Endometrium (tissue), 2 donors: ENCODE results near the gene IDH3G.

Source experiments
- FAIRE-seq: peaks from 2 replicates; lab custom pipeline; 2012; peaks lifted over from hg19 to GRCh38; lab: Jason Lieb, UNC
- donor health status: control.
- donor health status: control.

Gene IDH3G

DNA sequence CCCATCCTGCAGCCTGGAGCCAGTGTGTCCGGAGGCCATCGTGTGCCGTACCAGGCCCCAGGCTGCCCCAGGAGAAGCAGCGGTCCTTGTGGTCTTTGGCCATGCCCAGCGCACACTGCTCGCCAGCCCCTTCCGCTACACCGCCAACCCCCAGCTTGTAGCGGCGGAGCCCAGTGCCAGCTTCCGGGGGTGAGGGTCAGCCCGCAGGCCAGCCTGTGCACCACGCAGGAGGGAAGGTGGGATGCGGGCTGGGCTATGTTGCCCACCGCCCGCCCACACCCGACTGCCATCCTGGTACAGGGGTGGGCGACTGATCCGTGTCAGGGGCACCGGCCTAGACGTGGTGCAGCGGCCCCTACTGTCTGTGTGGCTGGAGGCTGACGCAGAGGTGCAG is 21.0 kb downstream of the IDH3G start:
- FAIRE-seq = no peak

DNA sequence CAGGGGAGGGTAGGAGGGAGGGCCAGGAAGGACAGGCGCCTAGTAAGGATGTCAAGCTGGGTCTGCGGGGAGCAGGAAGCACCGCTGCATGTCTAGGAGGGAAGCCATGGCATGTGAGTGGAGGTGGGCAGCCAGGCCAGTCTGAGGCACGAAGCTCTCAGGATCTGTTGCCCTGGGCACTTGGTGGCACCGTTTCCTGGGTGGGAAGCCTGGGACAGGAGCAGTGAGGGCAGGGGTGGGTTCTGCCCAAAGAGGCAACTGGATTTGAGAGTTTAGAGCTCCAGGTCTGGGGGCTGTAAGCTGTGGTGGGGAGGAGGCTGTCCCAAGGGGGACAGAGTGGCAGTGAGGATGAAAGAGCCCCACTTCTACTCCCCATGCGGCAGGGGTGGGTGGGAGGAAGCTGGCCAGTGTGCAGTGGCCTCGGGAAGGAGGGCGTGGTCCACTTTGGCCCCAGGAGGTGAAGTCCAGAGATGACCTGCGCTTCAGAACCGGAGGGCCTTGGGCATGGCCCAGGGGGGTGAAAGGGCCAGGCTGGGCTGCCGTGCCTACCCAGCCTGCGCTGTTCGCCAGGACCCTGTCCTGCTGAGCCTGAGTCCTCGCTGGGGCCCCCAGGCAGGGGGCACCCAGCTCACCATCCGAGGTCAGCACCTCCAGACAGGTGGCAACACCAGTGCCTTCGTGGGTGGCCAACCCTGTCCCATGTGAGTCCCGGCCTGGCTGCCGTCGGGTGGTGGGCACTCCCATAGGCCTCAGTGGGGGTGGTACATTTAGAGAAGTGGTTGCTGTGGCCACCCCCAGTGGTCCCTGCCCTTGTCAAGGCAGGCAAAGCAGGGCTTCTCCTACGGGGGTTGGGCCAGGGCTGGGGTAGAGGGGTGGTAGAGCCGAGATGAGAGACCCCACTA is 21.6 kb downstream of the IDH3G start:
- FAIRE-seq = no peak

DNA sequence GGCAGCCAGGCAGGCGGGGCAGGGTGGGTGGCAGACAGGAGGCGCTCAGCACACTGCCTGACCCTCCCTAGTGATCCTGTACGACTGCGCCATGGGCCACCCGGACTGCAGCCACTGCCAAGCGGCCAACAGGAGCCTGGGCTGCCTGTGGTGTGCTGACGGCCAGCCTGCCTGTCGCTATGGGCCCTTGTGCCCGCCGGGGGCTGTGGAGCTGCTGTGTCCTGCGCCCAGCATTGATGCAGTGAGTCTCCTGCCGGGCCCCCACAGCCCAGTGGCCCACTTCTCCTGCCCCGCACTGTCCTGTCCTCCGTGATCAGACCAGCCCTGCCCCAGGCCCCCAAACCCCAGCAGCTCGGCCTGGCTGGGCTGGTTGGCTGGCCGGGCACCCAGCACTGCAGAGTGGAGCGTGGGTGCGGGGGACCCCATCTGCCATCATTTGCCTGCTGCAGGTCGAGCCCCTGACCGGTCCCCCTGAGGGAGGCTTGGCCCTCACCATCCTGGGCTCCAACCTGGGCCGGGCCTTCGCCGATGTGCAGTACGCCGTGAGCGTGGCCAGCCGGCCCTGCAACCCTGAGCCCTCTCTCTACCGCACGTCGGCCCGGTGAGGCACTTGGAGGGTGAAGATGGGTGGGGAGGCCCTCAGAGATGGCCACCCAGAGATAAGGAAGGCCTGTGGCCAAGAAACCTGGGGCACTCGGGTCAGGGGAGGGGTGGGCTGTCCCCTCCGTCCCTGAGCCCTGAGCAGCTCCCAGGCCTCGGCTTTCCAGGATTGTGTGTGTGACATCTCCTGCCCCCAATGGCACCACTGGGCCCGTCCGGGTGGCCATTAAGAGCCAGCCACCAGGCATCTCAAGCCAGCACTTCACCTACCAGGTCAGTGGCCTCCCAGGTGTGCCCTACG is 22.5 kb downstream of the IDH3G start:
- no peak for FAIRE-seq

DNA sequence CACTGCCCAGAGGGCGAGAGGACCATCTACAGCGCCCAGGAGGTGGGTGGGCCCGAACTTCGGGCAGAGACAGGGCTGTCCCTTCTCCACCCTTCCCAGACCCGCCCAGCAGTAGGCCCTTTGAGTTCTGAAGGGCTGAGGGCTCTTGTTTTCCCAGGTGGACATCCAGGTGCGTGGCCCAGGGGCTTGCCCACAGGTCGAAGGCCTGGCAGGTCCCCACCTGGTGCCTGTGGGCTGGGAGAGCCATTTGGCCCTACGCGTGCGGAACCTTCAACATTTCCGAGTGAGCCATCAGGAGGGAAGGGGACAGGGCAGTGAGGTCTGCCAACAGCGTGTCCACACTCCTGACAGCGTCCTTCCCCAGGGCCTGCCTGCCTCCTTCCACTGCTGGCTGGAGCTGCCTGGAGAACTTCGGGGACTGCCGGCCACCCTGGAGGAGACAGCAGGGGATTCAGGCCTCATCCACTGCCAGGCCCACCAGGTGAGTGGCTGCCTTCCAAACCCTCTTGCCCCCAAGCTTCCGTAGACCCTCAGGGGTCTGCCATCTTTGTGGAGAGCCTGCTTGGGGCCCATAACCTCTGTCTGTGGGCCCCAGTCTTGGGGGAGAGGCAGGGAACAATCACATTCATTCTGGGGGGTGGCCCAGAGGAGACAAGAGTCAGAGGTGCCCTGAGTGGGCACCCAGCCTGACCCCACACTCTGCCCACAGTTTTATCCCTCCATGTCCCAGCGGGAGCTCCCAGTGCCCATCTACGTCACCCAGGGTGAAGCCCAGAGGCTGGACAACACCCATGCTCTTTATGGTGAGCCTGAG is 23.4 kb downstream of the IDH3G start:
- no peak for FAIRE-seq

DNA sequence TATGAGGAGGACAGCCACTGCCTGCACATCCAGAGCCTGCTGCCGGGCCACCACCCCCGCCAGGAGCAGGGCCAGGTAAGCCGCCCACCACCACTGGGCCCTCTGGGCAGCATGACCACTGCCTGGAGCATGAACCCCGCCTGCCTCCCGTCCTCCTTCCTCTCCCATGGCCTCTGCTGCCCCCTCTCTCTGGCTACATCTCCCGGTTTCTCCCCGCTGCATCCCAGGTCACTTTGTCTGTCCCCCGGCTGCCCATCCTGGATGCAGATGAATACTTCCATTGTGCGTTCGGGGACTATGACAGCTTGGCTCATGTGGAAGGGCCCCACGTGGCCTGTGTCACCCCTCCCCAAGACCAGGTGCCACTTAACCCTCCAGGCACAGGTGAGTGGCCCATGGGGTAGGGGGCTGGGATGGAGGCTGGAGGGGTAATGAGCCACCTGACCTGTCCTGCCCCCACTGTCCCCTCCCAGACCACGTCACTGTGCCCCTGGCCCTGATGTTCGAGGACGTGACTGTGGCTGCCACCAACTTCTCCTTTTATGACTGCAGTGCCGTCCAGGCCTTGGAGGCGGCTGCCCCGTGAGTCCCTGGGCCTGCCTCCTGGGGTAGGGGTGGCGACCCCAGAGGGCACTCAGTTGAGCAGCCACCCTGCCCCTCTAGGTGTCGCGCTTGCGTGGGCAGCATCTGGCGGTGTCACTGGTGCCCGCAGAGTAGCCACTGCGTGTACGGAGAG is 24.1 kb downstream of the IDH3G start:
- FAIRE-seq = no peak

DNA sequence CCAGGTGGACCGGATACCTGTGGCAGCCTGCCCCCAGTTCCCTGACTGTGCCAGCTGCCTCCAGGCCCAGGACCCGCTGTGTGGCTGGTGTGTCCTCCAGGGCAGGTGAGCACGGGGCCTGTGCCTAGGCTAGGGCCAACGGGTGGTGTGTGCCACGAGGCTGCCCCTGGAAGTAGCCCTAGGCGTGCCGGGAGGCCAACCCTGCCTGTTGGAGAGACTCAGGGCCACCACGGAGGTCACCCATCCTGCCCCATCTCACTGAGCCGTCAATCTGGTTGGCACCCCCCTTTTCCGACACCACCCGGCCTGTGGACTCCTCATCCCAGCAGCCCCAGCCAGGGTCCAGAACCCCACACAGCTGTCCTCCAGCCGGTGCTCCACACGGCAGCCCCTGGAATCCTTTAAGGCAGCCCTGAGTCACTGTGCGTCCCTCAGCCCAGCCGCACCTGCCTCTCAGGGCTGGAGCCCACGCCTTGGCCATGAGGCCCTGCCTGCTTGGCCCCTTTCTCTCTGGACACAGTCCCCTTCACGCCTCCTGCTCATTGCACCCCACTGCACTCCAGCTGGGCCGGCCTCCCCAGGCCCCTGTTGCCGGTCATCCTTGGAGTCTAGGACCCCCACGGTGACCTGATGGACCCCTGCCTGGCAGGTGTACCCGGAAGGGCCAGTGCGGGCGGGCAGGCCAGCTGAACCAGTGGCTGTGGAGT is 24.9 kb downstream of the IDH3G start:
- no peak for FAIRE-seq

DNA sequence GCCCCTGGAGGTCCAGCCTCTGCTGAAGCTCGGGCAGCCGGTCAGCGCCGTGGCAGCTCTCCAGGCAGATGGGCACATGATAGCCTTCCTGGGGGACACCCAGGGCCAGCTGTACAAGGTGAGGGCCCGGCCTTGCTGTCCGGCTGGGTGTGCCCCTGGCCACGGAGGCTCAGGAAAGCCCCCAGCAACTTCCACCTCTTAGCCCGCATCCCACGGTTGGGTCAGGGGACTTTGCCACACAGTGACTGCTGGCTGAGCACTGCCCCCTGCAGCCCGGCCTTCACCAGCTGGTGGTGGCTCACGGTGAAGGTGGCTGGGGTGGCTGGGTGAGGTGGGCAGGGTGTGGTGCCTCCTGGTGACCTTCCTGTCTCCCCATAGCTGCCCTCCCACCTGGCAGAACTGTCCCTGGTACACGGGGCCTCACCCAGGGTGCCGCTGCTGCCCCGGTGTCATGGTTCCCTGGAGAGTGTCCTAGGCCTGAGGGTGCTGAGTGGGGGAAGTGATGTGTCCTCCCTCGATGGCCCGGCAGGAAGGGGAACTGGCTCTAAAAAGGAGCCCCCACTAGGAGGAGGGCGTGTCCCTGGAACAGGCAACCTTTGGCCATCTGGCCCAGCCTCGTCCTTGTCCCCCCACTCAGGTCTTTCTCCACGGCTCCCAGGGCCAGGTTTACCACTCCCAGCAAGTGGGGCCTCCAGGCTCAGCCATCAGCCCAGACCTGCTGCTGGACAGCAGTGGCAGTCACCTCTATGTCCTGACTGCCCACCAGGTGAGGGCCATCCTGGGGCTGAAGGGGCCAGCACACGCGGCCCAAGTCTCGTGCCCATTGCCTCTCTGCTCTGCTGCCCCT is 25.6 kb downstream of the IDH3G start:
- FAIRE-seq = no peak

DNA sequence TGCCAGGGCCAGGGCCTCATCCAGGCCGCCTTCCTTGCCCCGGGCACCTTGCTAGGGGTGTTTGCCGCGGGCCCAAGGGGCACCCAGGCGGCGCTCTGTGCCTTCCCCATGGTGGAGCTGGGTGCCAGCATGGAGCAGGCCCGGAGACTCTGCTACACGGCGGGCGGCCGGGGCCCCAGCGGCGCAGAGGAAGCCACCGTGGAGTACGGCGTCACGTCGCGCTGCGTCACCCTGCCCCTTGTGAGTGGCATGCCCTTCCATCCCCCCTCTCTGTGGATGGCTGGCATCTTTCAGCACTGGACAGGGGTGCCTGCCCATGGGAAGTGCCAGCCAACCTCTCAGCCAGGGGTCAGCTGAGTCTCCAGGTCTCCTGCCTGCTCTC is 26.5 kb downstream of the IDH3G start:
- no peak for FAIRE-seq

DNA sequence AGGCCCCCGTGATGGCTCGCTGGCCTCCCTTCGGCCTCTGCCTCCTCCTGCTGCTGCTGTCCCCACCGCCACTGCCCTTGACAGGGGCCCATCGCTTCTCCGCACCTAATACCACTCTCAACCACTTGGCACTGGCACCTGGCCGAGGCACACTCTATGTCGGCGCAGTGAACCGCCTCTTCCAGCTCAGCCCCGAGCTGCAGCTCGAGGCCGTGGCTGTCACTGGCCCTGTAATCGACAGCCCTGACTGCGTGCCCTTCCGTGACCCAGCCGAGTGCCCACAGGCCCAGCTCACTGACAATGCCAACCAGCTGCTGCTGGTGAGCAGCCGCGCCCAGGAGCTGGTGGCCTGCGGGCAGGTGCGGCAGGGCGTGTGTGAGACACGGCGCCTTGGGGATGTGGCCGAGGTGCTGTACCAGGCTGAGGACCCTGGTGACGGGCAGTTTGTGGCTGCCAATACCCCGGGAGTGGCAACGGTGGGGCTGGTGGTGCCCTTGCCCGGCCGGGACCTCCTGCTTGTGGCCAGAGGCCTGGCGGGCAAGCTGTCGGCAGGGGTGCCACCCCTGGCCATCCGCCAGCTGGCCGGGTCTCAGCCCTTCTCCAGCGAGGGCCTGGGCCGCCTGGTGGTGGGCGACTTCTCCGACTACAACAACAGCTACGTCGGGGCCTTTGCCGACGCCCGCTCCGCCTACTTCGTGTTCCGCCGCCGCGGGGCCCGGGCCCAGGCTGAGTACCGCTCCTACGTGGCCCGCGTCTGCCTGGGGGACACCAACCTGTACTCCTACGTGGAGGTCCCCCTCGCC is 27.1 kb downstream of the IDH3G start:
- no peak for FAIRE-seq

DNA sequence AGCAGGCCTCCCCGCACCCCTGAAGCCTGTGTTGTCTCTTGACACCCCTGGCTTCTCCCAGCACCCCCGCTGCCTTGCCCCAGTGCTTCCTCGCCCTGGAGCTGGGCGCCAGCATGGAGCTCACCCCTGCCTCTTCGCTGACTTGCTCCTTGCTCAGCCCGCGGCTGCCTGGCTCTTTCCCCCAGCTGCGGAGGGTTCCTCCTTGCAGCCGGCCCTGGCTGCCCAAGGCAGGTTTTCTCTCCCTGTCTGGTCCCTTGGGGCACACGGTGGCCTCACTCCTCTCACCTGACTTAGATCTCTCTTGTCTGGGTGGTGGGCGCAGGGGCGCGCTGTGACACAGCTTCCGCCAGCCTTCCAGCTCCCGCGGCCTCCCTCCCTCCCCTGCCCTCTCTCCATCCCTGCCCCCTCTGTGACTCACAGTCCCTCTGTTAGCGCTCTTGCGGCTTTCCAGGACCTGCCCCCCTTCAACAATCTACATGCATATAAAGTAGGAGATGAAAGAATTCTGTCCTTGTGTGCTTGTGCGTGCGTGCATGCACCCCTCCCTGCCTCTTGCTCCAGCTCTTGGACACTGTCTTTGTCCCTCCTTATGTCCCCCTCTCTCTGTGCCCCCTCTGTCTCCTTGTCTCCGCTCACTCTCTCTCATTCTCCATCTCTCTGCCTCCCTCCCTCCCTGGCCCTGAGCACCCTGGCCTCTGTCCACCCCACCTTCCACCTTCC is 27.9 kb downstream of the IDH3G start:
- no peak for FAIRE-seq

DNA sequence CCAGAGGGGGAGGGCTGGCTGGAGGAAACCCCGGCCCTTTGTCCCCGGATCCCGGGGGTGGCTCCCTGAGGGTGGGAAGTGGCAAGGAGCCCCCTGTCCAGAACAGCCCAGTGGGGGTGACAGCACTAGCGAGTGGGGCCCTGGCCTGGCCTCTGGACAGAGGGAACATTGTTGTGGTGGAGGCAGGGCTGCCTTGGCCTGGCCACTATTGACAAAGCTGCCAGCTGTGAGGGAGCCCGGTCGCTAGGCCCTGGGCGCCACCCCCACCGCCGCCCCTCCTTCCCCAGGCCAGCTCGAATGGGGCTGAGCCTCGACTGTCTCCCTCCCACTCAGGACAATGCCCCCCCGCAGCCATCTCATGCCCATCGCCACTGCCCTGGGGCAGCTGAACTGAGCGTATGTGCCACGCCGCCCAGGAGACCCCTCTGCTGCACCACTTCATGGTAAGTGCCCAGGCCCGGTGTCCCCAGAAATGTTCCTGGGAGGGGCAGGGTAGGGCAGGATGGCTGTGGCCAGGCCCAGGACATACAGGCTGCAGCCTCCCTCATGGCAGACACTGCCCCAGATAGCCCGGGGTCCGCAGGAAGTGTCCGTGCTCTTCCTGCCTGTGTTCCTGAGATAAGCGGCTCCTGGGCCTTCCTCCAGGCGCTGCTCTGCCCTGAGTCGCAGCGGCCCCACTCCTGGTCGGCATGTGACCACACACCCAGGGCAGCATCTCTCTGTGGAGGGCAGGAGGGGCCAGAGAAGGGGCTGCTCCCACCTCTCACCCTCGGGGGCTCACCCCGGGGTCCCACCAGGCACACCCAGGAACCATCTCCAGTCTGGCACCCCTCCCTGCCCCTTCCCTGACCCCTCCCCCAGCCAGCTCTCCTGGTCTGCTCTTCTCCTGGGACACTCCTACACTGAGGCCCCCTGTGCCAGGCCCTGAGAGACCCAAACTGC is 28.8 kb downstream of the IDH3G start:
- no peak for FAIRE-seq

DNA sequence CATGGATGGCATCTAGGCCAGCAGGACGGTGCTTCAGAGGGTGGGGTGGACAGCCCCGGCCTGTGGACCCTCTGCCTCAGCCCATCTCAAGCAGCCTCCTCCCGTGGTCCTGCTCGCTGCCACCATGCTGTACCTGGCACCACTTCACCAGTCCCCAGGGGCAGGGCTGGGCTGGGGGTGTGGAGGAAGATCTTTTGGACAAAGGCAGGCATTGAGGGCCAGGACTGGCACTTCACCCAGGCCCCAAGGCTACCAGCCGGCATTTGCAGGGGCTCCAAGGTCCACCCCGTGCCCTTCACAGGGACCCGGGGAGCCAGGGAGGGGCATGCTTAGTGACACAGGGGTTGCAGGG is 29.4 kb downstream of the IDH3G start:
- FAIRE-seq = no peak

DNA sequence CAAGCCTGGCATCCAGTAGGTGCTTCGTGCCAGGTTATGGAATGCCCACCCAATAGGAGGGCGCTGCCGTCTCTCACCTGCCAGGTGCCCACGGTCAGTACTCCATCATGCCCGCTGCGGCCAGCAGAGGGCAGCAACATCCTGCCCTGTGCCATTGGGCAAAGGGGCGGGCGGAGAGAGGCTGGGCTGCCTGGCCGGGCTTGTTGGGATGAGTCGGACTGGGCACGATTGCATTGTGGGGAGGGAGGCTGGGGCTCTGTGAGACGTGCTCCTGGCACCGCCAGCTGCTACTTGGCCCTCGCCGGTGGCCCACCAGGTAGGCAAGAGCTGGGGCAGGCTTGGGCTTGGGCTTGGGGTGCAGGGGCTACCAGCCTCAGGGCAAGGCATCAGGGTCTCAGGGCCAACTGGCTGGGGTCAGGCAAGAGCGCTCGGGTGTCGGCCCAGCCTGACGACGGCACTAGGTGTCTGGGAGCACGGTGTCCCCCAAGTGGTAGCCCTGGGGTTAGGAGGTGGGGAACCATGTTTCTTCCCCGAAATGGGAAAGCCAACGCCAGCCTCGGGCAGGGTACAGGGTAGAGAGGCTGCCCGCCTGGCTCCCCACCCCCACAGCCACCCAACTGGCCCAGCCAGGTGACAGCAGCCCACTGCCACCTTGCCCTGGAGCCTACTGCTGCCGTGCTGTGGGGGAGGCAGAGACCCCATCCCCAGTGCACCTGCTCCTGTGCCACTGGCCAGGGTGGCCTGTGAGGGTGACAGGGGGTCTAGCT is 30.0 kb downstream of the IDH3G start, which contains the start of gene PLXNB3:
Gene PLXNB3 (plus strand): TSS at position 261 of the 767 bp plus-strand sequence. CDS start 1,287 bp downstream, outside the sequence.
- FAIRE-seq = no peak

DNA sequence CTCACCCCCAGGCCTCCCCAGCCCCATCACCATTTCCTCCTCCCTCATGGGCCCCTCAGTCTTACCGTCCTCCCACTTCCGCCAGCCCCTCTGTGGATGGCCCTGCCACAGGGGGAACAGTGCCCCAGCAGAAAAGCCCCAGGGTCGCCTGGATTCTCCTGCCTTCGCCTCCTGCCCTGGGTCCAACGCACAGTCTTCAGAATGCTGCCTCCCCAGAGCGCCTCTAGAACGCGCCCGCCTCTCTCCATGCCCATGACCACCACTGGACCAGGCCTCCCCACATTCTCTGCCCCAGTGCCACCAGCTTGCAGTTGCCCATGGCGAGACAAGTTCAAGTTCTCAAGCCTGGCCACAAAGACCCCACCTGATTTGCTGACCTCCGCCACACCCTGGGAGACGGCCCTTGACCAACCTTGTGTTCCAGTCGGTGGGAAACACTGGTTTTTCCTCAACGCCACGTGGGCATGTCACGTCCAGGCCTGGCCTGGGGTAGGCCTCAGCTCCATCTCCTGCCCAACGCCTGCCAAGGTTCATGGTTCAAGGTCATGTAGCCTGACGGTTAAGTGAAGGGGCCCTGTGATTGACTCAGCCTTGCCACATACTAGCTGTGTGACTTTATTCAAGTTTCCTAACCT is 30.8 kb downstream of the IDH3G start:
- no peak for FAIRE-seq

DNA sequence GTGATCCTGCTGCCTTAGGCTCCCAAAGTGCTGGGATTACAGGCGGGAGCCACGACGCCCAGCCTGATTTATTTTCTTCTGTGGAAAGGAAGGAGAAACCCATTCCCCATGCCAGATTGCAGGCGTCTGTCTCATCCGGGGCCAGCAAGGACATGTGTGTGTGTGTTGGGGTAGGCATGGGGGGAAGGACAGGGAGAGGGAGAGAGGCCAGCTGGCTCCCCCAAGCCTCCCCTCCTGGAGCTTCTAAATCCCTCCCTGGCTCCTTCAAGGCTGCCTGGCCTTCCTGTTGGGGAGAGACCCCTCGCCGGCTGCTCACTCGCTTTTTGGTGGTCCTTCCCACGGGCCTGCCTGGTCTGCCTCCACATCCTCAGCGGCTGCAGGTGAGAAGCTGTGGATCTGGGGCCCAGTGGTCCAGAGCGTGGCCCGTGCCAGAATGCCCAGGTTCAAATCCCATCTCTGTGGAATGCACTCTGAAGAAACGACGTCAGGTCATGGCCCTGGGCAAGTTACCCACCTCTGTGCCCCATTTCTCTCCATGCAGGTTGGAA is 31.5 kb downstream of the IDH3G start:
- FAIRE-seq = no peak

DNA sequence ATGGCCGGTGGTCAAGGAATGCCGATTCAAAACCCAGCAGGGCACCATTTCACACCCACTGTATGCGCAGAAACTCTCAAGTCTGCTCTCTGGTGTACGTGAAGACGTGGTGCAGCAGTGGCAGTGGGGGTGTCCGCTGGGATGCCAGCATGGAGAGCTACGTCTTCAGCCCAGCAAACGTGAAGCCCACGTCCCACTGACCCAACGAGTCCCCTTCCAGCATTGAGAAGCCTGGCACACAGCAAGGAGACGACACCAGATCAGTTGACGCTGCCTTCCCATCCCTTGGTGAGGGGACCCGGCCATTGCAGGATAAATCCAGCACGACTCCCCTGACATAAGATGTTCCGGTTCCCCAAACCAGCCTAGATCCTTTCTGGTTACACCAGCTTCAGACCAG is 32.3 kb downstream of the IDH3G start:
- FAIRE-seq = no peak
